HepG2 (cell line): Measurements from ENCODE around the gene TMEM214. TPM values are rescaled to one million over a fixed set of nuclear protein-coding genes. Genes with fewer than 3 reads are reported as not detected.

Source experiments
- AGO2 ChIP-seq: fragments of 200-400 bp; formaldehyde crosslinking; optimal IDR thresholded peaks from 2 replicates; pipeline ENCODE3; 2017; ENCODE audit warnings: mild to moderate bottlenecking, low read depth, low read length, moderate library complexity
- AHR ChIP-seq: IDR thresholded peaks from 2 replicates; pipeline ENCODE4 v1.6.1; 2018; ENCODE audit warnings: missing genetic modification reagents, missing compliant biosample characterization
- ARID5B ChIP-seq: IDR thresholded peaks from 2 replicates; pipeline ENCODE4 v1.4.0; 2020; ENCODE audit warnings: mild to moderate bottlenecking, missing genetic modification reagents
- ATM ChIP-seq: fragments of 450-650 bp; IDR thresholded peaks from 2 replicates; pipeline ENCODE4 v1.7.1; 2017; ENCODE audit warnings: mild to moderate bottlenecking, borderline replicate concordance
- HMG20B ChIP-seq: conservative IDR thresholded peaks from 2 replicates; pipeline ENCODE4 v1.6.1; 2016; ENCODE audit warnings: missing genetic modification reagents, missing compliant biosample characterization
- HOXA3 ChIP-seq: sonication (generic); formaldehyde crosslinking; IDR thresholded peaks from 2 replicates; pipeline ENCODE4 v1.5.0; 2020; ENCODE audit warnings: missing genetic modification reagents
- JUN ChIP-seq: sonication (generic); formaldehyde crosslinking; IDR thresholded peaks from 2 replicates; pipeline ENCODE4 v1.4.0; 2020; ENCODE audit warnings: mild to moderate bottlenecking, missing genetic modification reagents
- KIAA2018 ChIP-seq: sonication (generic); formaldehyde crosslinking; IDR thresholded peaks from 2 replicates; pipeline ENCODE4 v1.5.0; 2020; ENCODE audit warnings: mild to moderate bottlenecking, missing genetic modification reagents, borderline replicate concordance
- NR2F2 ChIP-seq: IDR thresholded peaks from 2 replicates; pipeline ENCODE4 v1.6.1; 2012; ENCODE audit warnings: low read depth, inconsistent platforms, borderline replicate concordance
- SMAD1 ChIP-seq: sonication (generic); formaldehyde crosslinking; IDR thresholded peaks from 2 replicates; pipeline ENCODE4 v1.4.0; 2020; ENCODE audit warnings: missing genetic modification reagents, low read depth, mild to moderate bottlenecking, borderline replicate concordance
- ZHX1 ChIP-seq: sonication (generic); formaldehyde crosslinking; IDR thresholded peaks from 2 replicates; pipeline ENCODE4 v1.8.1; 2022; ENCODE audit warnings: low read depth, mild to moderate bottlenecking, missing genetic modification reagents
- ZNF329 ChIP-seq: sonication (generic); formaldehyde crosslinking; IDR thresholded peaks from 2 replicates; pipeline ENCODE4 v1.9.0; 2021; ENCODE audit warnings: low read depth, mild to moderate bottlenecking, missing genetic modification reagents
- ZNF441 ChIP-seq: sonication (generic); formaldehyde crosslinking; IDR thresholded peaks from 2 replicates; pipeline ENCODE4 v1.7.0; 2021; ENCODE audit warnings: missing genetic modification reagents, borderline replicate concordance
- ZSCAN12 ChIP-seq: sonication (generic); formaldehyde crosslinking; IDR thresholded peaks from 2 replicates; pipeline ENCODE4 v1.9.0; 2021; ENCODE audit warnings: mild to moderate bottlenecking, missing genetic modification reagents
- polyA plus RNA-seq, 8 experiments: library from polyadenylated mRNA; depleted of rRNA in 3 of 8; stranded (reverse) in 7 of 8; unstranded in 1 of 8; fragments of >200 nt; fragmentation: Illumina TruSeq in 4 of 8; extraction: Trizol in 4 of 8; gene quantifications; 2 replicates each; pipeline versions ENCODE4 v1.2.1 to v1.2.3, GENCODE V29; 2011 to 2016; ENCODE audit warnings: low read depth in 4 of 8, missing spikeins in 1 of 8, mixed read lengths in 1 of 8; ENCODE audit not compliant: insufficient read depth in 1 of 8
- total RNA-seq, 5 experiments: library from RNA; depleted of rRNA; stranded (reverse); fragments of >200 nt; fragmentation: Illumina TruSeq; extraction: Trizol; gene quantifications; 2 replicates each; pipeline ENCODE4 v1.2.3, GENCODE V29; 2016; ENCODE audit warnings: low read depth in 1 of 5

TMEM214 gene
- total and polyA plus RNA-seq, 2 of the 13 experiments (the other 11 are each of a cell fraction or from before 2014, with no cell fraction given): 58.3 to 132 TPM

GRCh38 chr2:27050281-27050995 is 17.7 kb downstream of the TMEM214 start (continued):
- TF ChIP-seq KIAA2018 (peak; percentile 32; the same call in 1 of the 2 replicates), HOXA3 (CRISPR knock-in tag) (peak; percentile 54), ARID5B (CRISPR knock-in tag) (no peak; the same call in 1 of the 2 replicates), AHR (CRISPR knock-in tag) (no peak; the same call in none of the 2 replicates), SMAD1 (CRISPR knock-in tag) (no peak; the same call in 1 of the 2 replicates), ZSCAN12 (0 out of 2 replicates have a peak, but pooled peaks have one; percentile 54), ZNF441 (CRISPR knock-in tag) (peak; percentile 64; the same call in 1 of the 2 replicates), JUN (CRISPR knock-in tag) (no peak), AGO2 (peak; percentile 94), NR2F2 (peak; percentile 76; the same call in 1 of the 2 replicates), ATM (no peak), HMG20B (CRISPR knock-in tag) (peak; percentile 45; the same call in 1 of the 2 replicates), ZNF329 (no peak), ZHX1 (CRISPR knock-in tag) (peak; percentile 75)
